MCF 10A (cell line): ENCODE results near the gene ARHGAP8. TPM values are rescaled to one million over a fixed set of nuclear protein-coding genes. Genes with fewer than 3 reads are reported as not detected.

Experiments
- BruUV-seq: library from RNA; stranded (reverse); fragments of 400-500 nt; replicated peaks from 2 replicates; lab custom pipeline; 2021; lab: Mats Ljungman, UMichigan
- CTCF ChIA-PET: fragments of 300-600 bp; sonication (Branson Sonifier 250); formaldehyde crosslinking; extraction: SDS; loops from one replicate; lab custom pipeline; 2021; ENCODE audit warnings: antibody characterized with exemption, inconsistent platforms; lab: Yijun Ruan, JAX
- POLR2A ChIA-PET: fragments of 300-600, 350-650 bp; sonication (Branson Sonifier 250); formaldehyde crosslinking; extraction: SDS; loops from one replicate; lab custom pipeline; 2020; ENCODE audit warnings: antibody characterized with exemption, inconsistent platforms; lab: Yijun Ruan, JAX
- DNase-seq: peaks from one replicate; pipeline ENCODE4 v3.0.0-alpha.2; 2018; ENCODE audit not compliant: unreplicated experiment
- H3K27ac Mint-ChIP-seq: one replicate; pipeline ENCODE4 v1.8.0; 2022; ENCODE audit warnings: mild to moderate bottlenecking, low read depth, mixed read lengths; ENCODE audit not compliant: unreplicated experiment
- H3K27me3 Mint-ChIP-seq: one replicate; pipeline ENCODE4 v1.8.0; 2022; ENCODE audit warnings: mixed read lengths; ENCODE audit not compliant: insufficient read depth, unreplicated experiment
- H3K36me3 Mint-ChIP-seq: one replicate; pipeline ENCODE4 v1.8.0; 2022; ENCODE audit warnings: mild to moderate bottlenecking, moderate library complexity, mixed read lengths; ENCODE audit not compliant: insufficient read depth, unreplicated experiment
- H3K4me1 Mint-ChIP-seq: one replicate; pipeline ENCODE4 v1.8.0; 2022; ENCODE audit warnings: mixed read lengths; ENCODE audit not compliant: insufficient read depth, unreplicated experiment
- H3K4me3 Mint-ChIP-seq: one replicate; pipeline ENCODE4 v1.8.0; 2022; ENCODE audit warnings: mild to moderate bottlenecking, moderate library complexity, mixed read lengths; ENCODE audit not compliant: unreplicated experiment
- H3K9me3 Mint-ChIP-seq: one replicate; pipeline ENCODE4 v1.8.0; 2022; ENCODE audit warnings: mixed read lengths; ENCODE audit not compliant: unreplicated experiment
- CTCF ChIP-seq: fragments of 200-600 bp; IDR thresholded peaks from one replicate; pipeline ENCODE4 v1.8.0; 2022; ENCODE audit warnings: antibody characterized with exemption, mild to moderate bottlenecking; ENCODE audit not compliant: unreplicated experiment
- intact Hi-C: fragments of 100-400 bp; cut with micrococcal nuclease; formaldehyde crosslinking; loops from 2 replicates; pipeline ENCODE4 v1.14.1; 2022
- total RNA-seq: library from RNA; stranded (reverse); gene quantifications from 2 replicates; pipeline ENCODE4 v1.2.3, GENCODE V29; 2022

ARHGAP8 gene
- total RNA-seq, 1 experiment from 2014 or later: 18.6 TPM

GRCh38 chr22:44748524-44748923, 3.9 kb upstream of the ARHGAP8 start:
- no peaks in the 10 kb centered on the region for H3K9me3 Mint-ChIP-seq
- no peak for TF ChIP-seq CTCF
- intact Hi-C loops: no loop called here
- H3K27me3 Mint-ChIP-seq: no peaks in the 10 kb centered on the region
- BruUV-seq: no TSS peak
- ChIA-PET CTCF (interaction anchor here (0.7 kb wide), 1 partner anchor 667 kb away, joined by 3 read pairs; no protein-coding TSS in a partner anchor), POLR2A (no interaction called here)
- H3K27ac Mint-ChIP-seq: no peak overlapping the region
- no peak for DNase-seq
- H3K36me3 Mint-ChIP-seq: no peaks in the 10 kb centered on the region
- no peak overlapping the region for H3K4me3 Mint-ChIP-seq
- H3K4me1 Mint-ChIP-seq: peaks cover 4% of the 10 kb centered on the region

- BruUV-seq: no TSS peak
- Mint-ChIP-seq H3K4me3 (no peak overlapping the region), H3K9me3 (no peaks in the 10 kb centered on the region), H3K27ac (no peak overlapping the region), H3K27me3 (no peaks in the 10 kb centered on the region), H3K36me3 (no peaks in the 10 kb centered on the region), H3K4me1 (peaks cover 13% of the 10 kb centered on the region)
- POLR2A ChIA-PET: interaction anchor here (0.7 kb wide), 1 partner anchor 259 kb away, joined by 3 read pairs; the partner anchor contains the start of gene PHF21B
- CTCF ChIA-PET: interaction anchor here (1.3 kb wide), 1 partner anchor 11 kb away, joined by 4 read pairs; no protein-coding TSS in a partner anchor
- no peak for DNase-seq
- no peak for TF ChIP-seq CTCF
- intact Hi-C loops: no loop called here
Measured at GRCh38 chr22:44750481-44750880, 1.9 kb upstream of the ARHGAP8 start.

- intact Hi-C loops: no loop called here
- POLR2A ChIA-PET: interaction anchor here (1.0 to 1.8 kb wide), 2 partner anchors 22 to 406 kb away, joined by 3 to 5 read pairs; no protein-coding TSS in a partner anchor
- DNase-seq: peak; percentile 63
- Mint-ChIP-seq H3K36me3 (no peaks in the 10 kb centered on the region), H3K4me1 (peaks cover 22% of the 10 kb centered on the region), H3K4me3 (peak overlapping the region; percentile 79), H3K9me3 (no peaks in the 10 kb centered on the region), H3K27ac (peak overlapping the region; percentile 57), H3K27me3 (no peaks in the 10 kb centered on the region)
- CTCF ChIA-PET: interaction anchor here (0.6 to 2.3 kb wide), 3 partner anchors 18 to 761 kb away, joined by 3 to 8 read pairs (median 3); no protein-coding TSS in a partner anchor
- BruUV-seq: no TSS peak
- TF ChIP-seq CTCF: no peak
Measured at GRCh38 chr22:44753189-44754042, 1.0 kb downstream of the ARHGAP8 start.

- intact Hi-C loops: no loop called here
- CTCF ChIA-PET: interaction anchor here (0.6 to 2.3 kb wide), 4 partner anchors 13 to 21 kb away, joined by 3 to 8 read pairs (median 4); no protein-coding TSS in a partner anchor
- no TSS peak for BruUV-seq
- H3K36me3 Mint-ChIP-seq: no peaks in the 10 kb centered on the region
- no peak for TF ChIP-seq CTCF
- POLR2A ChIA-PET: interaction anchor here (0.7 to 1.8 kb wide), 3 partner anchors 21 to 556 kb away, joined by 3 to 5 read pairs (median 3); no protein-coding TSS in a partner anchor
- no peak for DNase-seq
- no peaks in the 10 kb centered on the region for H3K27me3 Mint-ChIP-seq
- no peak overlapping the region for H3K4me3 Mint-ChIP-seq
- no peak overlapping the region for H3K27ac Mint-ChIP-seq
- H3K4me1 Mint-ChIP-seq: peaks cover 29% of the 10 kb centered on the region
- no peaks in the 10 kb centered on the region for H3K9me3 Mint-ChIP-seq
Measured at GRCh38 chr22:44754998-44755397, 2.6 kb downstream of the ARHGAP8 start.
